ENCODE measurements around the gene SORBS2.

The SORBS2 gene

GRCh38 chr4:185772391-185773093, 39.5 kb downstream of the SORBS2 start:
- no peak for DNase-seq

- no peak for DNase-seq
These were observed 40.1 kb downstream of the SORBS2 start for GRCh38 chr4:185771711-185772390.

GRCh38 chr4:185767528-185767927, 44.5 kb downstream of the SORBS2 start:
- no peak for DNase-seq

GRCh38 chr4:185764876-185765275, 47.1 kb downstream of the SORBS2 start:
- no peak for DNase-seq

- DNase-seq = no peak
These were observed 50.4 kb downstream of the SORBS2 start for GRCh38 chr4:185761352-185762235.

- no peak for DNase-seq
These were observed 53.2 kb downstream of the SORBS2 start for GRCh38 chr4:185758807-185759206.

GRCh38 chr4:185755451-185755850, 56.5 kb downstream of the SORBS2 start:
- no peak for DNase-seq

- DNase-seq = no peak
These were observed 57.0 kb downstream of the SORBS2 start for GRCh38 chr4:185754961-185755360.

- no peak for DNase-seq
These were observed 59.1 kb downstream of the SORBS2 start for GRCh38 chr4:185752872-185753271.

GRCh38 chr4:185749858-185750257, 62.1 kb downstream of the SORBS2 start:
- no peak for DNase-seq

GRCh38 chr4:185748901-185749390, 63.0 kb downstream of the SORBS2 start:
- no peak for DNase-seq

- no peak for DNase-seq
These were observed 66.1 kb downstream of the SORBS2 start for GRCh38 chr4:185745891-185746290.

GRCh38 chr4:185744946-185745345, 67.0 kb downstream of the SORBS2 start:
- DNase-seq = no peak

- no peak for DNase-seq
These were observed 67.5 kb downstream of the SORBS2 start for GRCh38 chr4:185744488-185744862.

GRCh38 chr4:185743722-185744487, 68.1 kb downstream of the SORBS2 start:
- DNase-seq = no peak

GRCh38 chr4:185742766-185743165, 69.2 kb downstream of the SORBS2 start:
- no peak for DNase-seq

- no peak for DNase-seq
These were observed 70.2 kb downstream of the SORBS2 start for GRCh38 chr4:185741795-185742194.

- no peak for DNase-seq
These were observed 71.5 kb downstream of the SORBS2 start for GRCh38 chr4:185740471-185740873.

- no peak for DNase-seq
These were observed 73.2 kb downstream of the SORBS2 start for GRCh38 chr4:185738820-185739219.

- DNase-seq = no peak
These were observed 73.9 kb downstream of the SORBS2 start for GRCh38 chr4:185738038-185738552.

GRCh38 chr4:185737489-185738037, 74.4 kb downstream of the SORBS2 start:
- DNase-seq = no peak

- no peak for DNase-seq
These were observed 75.1 kb downstream of the SORBS2 start for GRCh38 chr4:185736882-185737281.
